ENCODE measurements around the gene B4GALT1. TPM values are rescaled to one million over a fixed set of nuclear protein-coding genes. Genes with fewer than 3 reads are reported as not detected.

B4GALT1 gene
- total RNA-seq, 1 donor from 2014 or later, result 37.1 TPM

GRCh38 chr9:33120620-33121019, 46.5 kb downstream of the B4GALT1 start:
- peaks cover 56% of the 10 kb centered on the region for H3K36me3 ChIP-seq
- H3K4me3 ChIP-seq, result no peak overlapping the region
- DNase-seq, result no peak
- H3K27ac ChIP-seq (replicated peaks), result no peak overlapping the region
- intact Hi-C loops (cut with micrococcal nuclease), result no loop called here
- peaks cover 68% of the 10 kb centered on the region for H3K4me1 ChIP-seq
- no peaks in the 10 kb centered on the region for H3K9me3 ChIP-seq (replicated peaks)
- TF ChIP-seq CTCF (IDR thresholded peaks at IDR 0.05; ENCODE audit: borderline replicate concordance), result no peak
- no peaks in the 10 kb centered on the region for H3K27me3 ChIP-seq (ENCODE audit: low read depth)

GRCh38 chr9:33117796-33118195, 49.3 kb downstream of the B4GALT1 start:
- no peaks in the 10 kb centered on the region for H3K9me3 ChIP-seq (replicated peaks)
- no peak overlapping the region for H3K4me3 ChIP-seq
- peaks cover 64% of the 10 kb centered on the region for H3K36me3 ChIP-seq
- H3K27me3 ChIP-seq (ENCODE audit: low read depth), result no peaks in the 10 kb centered on the region
- intact Hi-C loops (cut with micrococcal nuclease), result no loop called here
- DNase-seq, result no peak
- no peak for TF ChIP-seq CTCF (IDR thresholded peaks at IDR 0.05; ENCODE audit: borderline replicate concordance)
- H3K27ac ChIP-seq (replicated peaks), result peak overlapping the region; percentile 62
- peaks cover 75% of the 10 kb centered on the region for H3K4me1 ChIP-seq

GRCh38 chr9:33117306-33117705, 49.8 kb downstream of the B4GALT1 start:
- no peaks in the 10 kb centered on the region for H3K27me3 ChIP-seq (ENCODE audit: low read depth)
- H3K4me3 ChIP-seq, result no peak overlapping the region
- peaks cover 69% of the 10 kb centered on the region for H3K36me3 ChIP-seq
- H3K9me3 ChIP-seq (replicated peaks), result no peaks in the 10 kb centered on the region
- peaks cover 75% of the 10 kb centered on the region for H3K4me1 ChIP-seq
- peak overlapping the region; percentile 62 for H3K27ac ChIP-seq (replicated peaks)
- no peak for DNase-seq
- intact Hi-C loops (cut with micrococcal nuclease), result no loop called here
- TF ChIP-seq CTCF (IDR thresholded peaks at IDR 0.05; ENCODE audit: borderline replicate concordance), result no peak

GRCh38 chr9:33116860-33117259, 50.3 kb downstream of the B4GALT1 start:
- H3K4me1 ChIP-seq, result peaks cover 78% of the 10 kb centered on the region
- H3K4me3 ChIP-seq, result no peak overlapping the region
- no peaks in the 10 kb centered on the region for H3K9me3 ChIP-seq (replicated peaks)
- H3K27ac ChIP-seq (replicated peaks), result peak overlapping the region; percentile 62
- no peak for TF ChIP-seq CTCF (IDR thresholded peaks at IDR 0.05; ENCODE audit: borderline replicate concordance)
- no peaks in the 10 kb centered on the region for H3K27me3 ChIP-seq (ENCODE audit: low read depth)
- intact Hi-C loops (cut with micrococcal nuclease), result no loop called here
- peaks cover 73% of the 10 kb centered on the region for H3K36me3 ChIP-seq
- no peak for DNase-seq

GRCh38 chr9:33114746-33115145, 52.4 kb downstream of the B4GALT1 start:
- DNase-seq, result no peak
- Histone ChIP-seq H3K27me3 (ENCODE audit: low read depth) (no peaks in the 10 kb centered on the region), H3K27ac (replicated peaks) (peak overlapping the region; percentile 9), H3K4me1 (peaks cover 72% of the 10 kb centered on the region), H3K36me3 (peaks cover 63% of the 10 kb centered on the region), H3K4me3 (no peak overlapping the region), H3K9me3 (replicated peaks) (no peaks in the 10 kb centered on the region)
- TF ChIP-seq CTCF (IDR thresholded peaks at IDR 0.05; ENCODE audit: borderline replicate concordance), result no peak
- intact Hi-C loops (cut with micrococcal nuclease), result no loop called here

All from left ventricle myocardium inferior (tissue), 1 donor.